ENCODE data around the gene HOXA3. TPM values are rescaled to one million over a fixed set of nuclear protein-coding genes. Genes with fewer than 3 reads are reported as not detected.

The HOXA3 gene
- total RNA-seq, 1 donor from 2014 or later, result 3.9 TPM

- H3K9me3 ChIP-seq, result no peaks in the 10 kb centered on the region
- no peak for DNase-seq (ENCODE audit: extremely low spot score in 2 of 2)
- H3K4me1 ChIP-seq, result no peaks in the 10 kb centered on the region
- H3K27ac ChIP-seq, result no peak overlapping the region
- H3K27me3 ChIP-seq, result no peaks in the 10 kb centered on the region
- no peak overlapping the region for H3K4me3 ChIP-seq
- no peaks in the 10 kb centered on the region for H3K36me3 ChIP-seq
- intact Hi-C loops (cut with DNase I), result no loop called here
- TF ChIP-seq POLR2A (IDR thresholded peaks at IDR 0.05), result no peak
- TF ChIP-seq, protein P1, sequence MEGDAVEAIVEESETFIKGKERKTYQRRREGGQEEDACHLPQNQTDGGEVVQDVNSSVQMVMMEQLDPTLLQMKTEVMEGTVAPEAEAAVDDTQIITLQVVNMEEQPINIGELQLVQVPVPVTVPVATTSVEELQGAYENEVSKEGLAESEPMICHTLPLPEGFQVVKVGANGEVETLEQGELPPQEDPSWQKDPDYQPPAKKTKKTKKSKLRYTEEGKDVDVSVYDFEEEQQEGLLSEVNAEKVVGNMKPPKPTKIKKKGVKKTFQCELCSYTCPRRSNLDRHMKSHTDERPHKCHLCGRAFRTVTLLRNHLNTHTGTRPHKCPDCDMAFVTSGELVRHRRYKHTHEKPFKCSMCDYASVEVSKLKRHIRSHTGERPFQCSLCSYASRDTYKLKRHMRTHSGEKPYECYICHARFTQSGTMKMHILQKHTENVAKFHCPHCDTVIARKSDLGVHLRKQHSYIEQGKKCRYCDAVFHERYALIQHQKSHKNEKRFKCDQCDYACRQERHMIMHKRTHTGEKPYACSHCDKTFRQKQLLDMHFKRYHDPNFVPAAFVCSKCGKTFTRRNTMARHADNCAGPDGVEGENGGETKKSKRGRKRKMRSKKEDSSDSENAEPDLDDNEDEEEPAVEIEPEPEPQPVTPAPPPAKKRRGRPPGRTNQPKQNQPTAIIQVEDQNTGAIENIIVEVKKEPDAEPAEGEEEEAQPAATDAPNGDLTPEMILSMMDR (IDR thresholded peaks at IDR 0.05), result no peak
- TF ChIP-seq POLR2AphosphoS5 (IDR thresholded peaks at IDR 0.05; ENCODE audit: insufficient read depth in 1 of 2, low read depth in 1 of 2), result no peak
These were observed 84.1 kb downstream of the HOXA3 start for GRCh38 chr7:27068259-27068658.

- H3K4me3 ChIP-seq, result no peak overlapping the region
- H3K36me3 ChIP-seq, result no peaks in the 10 kb centered on the region
- no peaks in the 10 kb centered on the region for H3K9me3 ChIP-seq
- no peak overlapping the region for H3K27ac ChIP-seq
- intact Hi-C loops (cut with DNase I), result no loop called here
- TF ChIP-seq, protein P1 (IDR thresholded peaks at IDR 0.05), result no peak
- TF ChIP-seq POLR2AphosphoS5 (IDR thresholded peaks at IDR 0.05; ENCODE audit: insufficient read depth in 1 of 2, low read depth in 1 of 2) (no peak), POLR2A (IDR thresholded peaks at IDR 0.05) (no peak)
- no peaks in the 10 kb centered on the region for H3K27me3 ChIP-seq
- DNase-seq (ENCODE audit: extremely low spot score in 2 of 2), result no peak
- H3K4me1 ChIP-seq, result no peaks in the 10 kb centered on the region
These were observed 86.2 kb downstream of the HOXA3 start for GRCh38 chr7:27066148-27066547.

DNA sequence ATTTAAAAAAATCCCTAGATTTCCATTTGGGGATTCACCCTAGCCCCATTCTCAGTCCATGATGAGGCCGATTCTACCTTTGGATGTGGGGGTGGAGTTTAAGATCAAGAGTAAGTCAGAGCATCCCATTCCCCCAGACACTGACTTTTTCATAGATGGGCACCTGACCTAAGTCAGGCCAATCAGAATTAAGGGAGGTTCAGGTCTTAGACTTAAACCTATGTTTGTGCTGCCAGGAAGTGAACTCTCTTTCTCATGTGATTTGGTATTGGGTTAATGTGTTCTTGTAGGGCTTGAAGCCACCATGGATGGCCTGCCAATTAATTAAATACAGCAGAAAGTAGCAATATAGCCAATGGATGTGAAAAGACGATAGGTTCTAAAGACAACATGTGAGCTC is 86.7 kb downstream of the HOXA3 start:
- H3K27me3 ChIP-seq, result no peaks in the 10 kb centered on the region
- intact Hi-C loops (cut with DNase I), result no loop called here
- DNase-seq (ENCODE audit: extremely low spot score in 2 of 2), result no peak
- no peaks in the 10 kb centered on the region for H3K36me3 ChIP-seq
- H3K9me3 ChIP-seq, result no peaks in the 10 kb centered on the region
- H3K4me3 ChIP-seq, result no peak overlapping the region
- H3K27ac ChIP-seq, result no peak overlapping the region
- no peaks in the 10 kb centered on the region for H3K4me1 ChIP-seq
- TF ChIP-seq, protein P1 (IDR thresholded peaks at IDR 0.05), result no peak
- TF ChIP-seq POLR2AphosphoS5 (IDR thresholded peaks at IDR 0.05; ENCODE audit: insufficient read depth in 1 of 2, low read depth in 1 of 2) (no peak), POLR2A (IDR thresholded peaks at IDR 0.05) (no peak)

DNA sequence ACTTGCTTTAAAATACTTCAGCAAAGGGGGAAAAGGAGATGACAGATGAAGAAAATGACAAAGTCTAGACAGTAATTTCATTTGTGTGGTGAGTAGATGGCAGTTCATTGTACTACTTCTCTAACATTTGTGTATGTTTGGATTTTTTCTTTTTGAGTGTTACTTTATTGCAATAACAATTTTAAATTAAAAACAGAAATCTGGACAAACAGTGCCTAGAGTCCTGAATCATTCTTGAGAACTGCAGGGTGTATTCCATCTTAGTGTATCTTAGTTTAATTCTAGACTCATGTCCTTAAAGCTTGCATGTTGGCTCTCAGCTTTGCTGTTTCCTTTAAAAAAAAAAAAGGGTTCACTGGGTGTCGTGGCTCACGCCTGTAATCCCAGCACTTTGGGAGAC is 87.7 kb downstream of the HOXA3 start:
- DNase-seq (ENCODE audit: extremely low spot score in 2 of 2), result no peak
- no peak overlapping the region for H3K4me3 ChIP-seq
- no peaks in the 10 kb centered on the region for H3K4me1 ChIP-seq
- TF ChIP-seq POLR2A (IDR thresholded peaks at IDR 0.05) (no peak), POLR2AphosphoS5 (IDR thresholded peaks at IDR 0.05; ENCODE audit: insufficient read depth in 1 of 2, low read depth in 1 of 2) (no peak)
- TF ChIP-seq, protein P1 (IDR thresholded peaks at IDR 0.05), result no peak
- H3K27ac ChIP-seq, result no peak overlapping the region
- H3K27me3 ChIP-seq, result no peaks in the 10 kb centered on the region
- H3K9me3 ChIP-seq, result no peaks in the 10 kb centered on the region
- H3K36me3 ChIP-seq, result no peaks in the 10 kb centered on the region
- intact Hi-C loops (cut with DNase I), result no loop called here

DNA sequence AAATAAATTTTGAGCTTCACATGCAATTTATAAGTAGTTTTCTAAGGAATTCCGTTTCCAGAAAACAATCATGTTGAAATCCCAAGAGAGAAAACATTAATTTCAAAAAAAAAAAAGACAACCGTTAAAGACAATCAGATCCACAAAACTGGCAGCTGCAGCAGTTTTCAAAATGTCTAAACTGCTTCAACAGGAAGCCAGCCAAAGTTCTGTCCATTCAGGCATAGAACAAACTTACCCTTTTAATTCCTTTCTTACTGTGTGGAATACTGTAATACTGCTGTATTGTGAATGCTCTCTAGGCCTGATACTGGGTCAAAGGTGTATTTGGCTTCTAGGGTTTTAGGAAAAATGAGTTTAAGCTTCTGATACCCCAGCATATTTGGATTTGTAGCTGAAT is 88.2 kb downstream of the HOXA3 start:
- no peaks in the 10 kb centered on the region for H3K36me3 ChIP-seq
- no peak for TF ChIP-seq POLR2A (IDR thresholded peaks at IDR 0.05)
- TF ChIP-seq, protein P1 (IDR thresholded peaks at IDR 0.05), result no peak
- TF ChIP-seq POLR2AphosphoS5 (IDR thresholded peaks at IDR 0.05; ENCODE audit: insufficient read depth in 1 of 2, low read depth in 1 of 2), result no peak
- H3K4me3 ChIP-seq, result no peak overlapping the region
- no peaks in the 10 kb centered on the region for H3K9me3 ChIP-seq
- no peak overlapping the region for H3K27ac ChIP-seq
- no peaks in the 10 kb centered on the region for H3K4me1 ChIP-seq
- no peak for DNase-seq (ENCODE audit: extremely low spot score in 2 of 2)
- no peaks in the 10 kb centered on the region for H3K27me3 ChIP-seq
- intact Hi-C loops (cut with DNase I), result no loop called here
